DND-41 (cell line): ENCODE measurements around the gene MYOF.

Experiments used
- CTCF ChIP-seq: IDR thresholded peaks from 2 replicates; pipeline ENCODE4 v1.5.1; 2012; ENCODE audit warnings: borderline replicate concordance, low read length, moderate library complexity, mild to moderate bottlenecking; ENCODE audit not compliant: poor library complexity, severe bottlenecking; ENCODE audit errors: extremely low read depth
- EZH2 ChIP-seq: IDR thresholded peaks from 3 replicates; pipeline ENCODE4 v1.6.1; 2012; ENCODE audit warnings: borderline replicate concordance, low read depth, mild to moderate bottlenecking, moderate library complexity, low read length, inconsistent platforms; ENCODE audit not compliant: severe bottlenecking

- TF ChIP-seq EZH2 (no peak), CTCF (no peak)
Measured at GRCh38 chr10:93454736-93455135, 27.4 kb downstream of the MYOF start.
